ENCODE measurements around the gene KCND2. TPM values are rescaled to one million over a fixed set of nuclear protein-coding genes. Genes with fewer than 3 reads are reported as not detected.
"Not testable (repeated sequence)": the region's sequence is repeated elsewhere in the genome, so short reads cannot be mapped to it uniquely, and the experiment has no call there.

The KCND2 gene
- total RNA-seq, 1 donor from 2014 or later, result 0.79 TPM

GRCh38 chr7:120760851-120761250 lies 487.9 kb downstream of the KCND2 start:
- DNase-seq, result no peak

- no peak for DNase-seq
Measured at GRCh38 chr7:120770206-120770605, 497.2 kb downstream of the KCND2 start.

GRCh38 chr7:120774481-120774880 lies 501.5 kb downstream of the KCND2 start:
- DNase-seq, result no peak

- no peak for DNase-seq
Measured at GRCh38 chr7:120775755-120776154, 502.8 kb downstream of the KCND2 start.

- DNase-seq, result not testable (repeated sequence)
Measured at GRCh38 chr7:120779078-120779477, 506.1 kb downstream of the KCND2 start.

GRCh38 chr7:120780451-120780850 lies 507.5 kb downstream of the KCND2 start:
- DNase-seq, result not testable (repeated sequence)

GRCh38 chr7:120780938-120781337 lies 508.0 kb downstream of the KCND2 start:
- DNase-seq, result no peak

GRCh38 chr7:120781924-120782323 lies 508.9 kb downstream of the KCND2 start:
- not testable (repeated sequence) for DNase-seq

GRCh38 chr7:120783273-120783672 lies 510.3 kb downstream of the KCND2 start:
- DNase-seq, result no peak

GRCh38 chr7:120783721-120784120 lies 510.7 kb downstream of the KCND2 start:
- DNase-seq, result no peak

GRCh38 chr7:120785095-120785494 lies 512.1 kb downstream of the KCND2 start:
- DNase-seq, result no peak

GRCh38 chr7:120792091-120792860 lies 519.3 kb downstream of the KCND2 start:
- DNase-seq, result no peak

GRCh38 chr7:120792861-120793130 lies 519.8 kb downstream of the KCND2 start:
- DNase-seq, result no peak

- no peak for DNase-seq
Measured at GRCh38 chr7:120793213-120793936, 520.4 kb downstream of the KCND2 start.

- no peak for DNase-seq
Measured at GRCh38 chr7:120794106-120794729, 521.2 kb downstream of the KCND2 start.

- no peak for DNase-seq
Measured at GRCh38 chr7:120797026-120797645, 524.2 kb downstream of the KCND2 start.

GRCh38 chr7:120799147-120799546 lies 526.2 kb downstream of the KCND2 start:
- DNase-seq, result no peak

Small RNA genes within 50 kb of the gene (small RNA-seq; reads per million reads assigned to genes)
- gene RNU6-581P (ENCODE audit: low replicate concordance), result not detected

Data from skin of body (tissue), 3 donors.